ENCODE results near the gene MARVELD1.

GRCh38 chr10:97752956-97753355, 39.4 kb downstream of the MARVELD1 start:
- no peak for TF ChIP-seq EZH2phosphoT487 (IDR thresholded peaks at IDR 0.05; ENCODE audit: borderline replicate concordance, low read depth, low read length)
- no peak for TF ChIP-seq CTCF (conservative IDR thresholded peaks at IDR 0.05; ENCODE audit: low read length)
